HG03354 (cell line): ENCODE measurements around the gene TNFRSF18.

Experiments
- ATAC-seq: cut with Tn5 transposase; IDR thresholded peaks from one replicate; pipeline ENCODE4 v1.9.1; 2021; ENCODE audit warnings: mild to moderate bottlenecking; ENCODE audit not compliant: unreplicated experiment, poor library complexity, severe bottlenecking

The TNFRSF18 gene

DNA sequence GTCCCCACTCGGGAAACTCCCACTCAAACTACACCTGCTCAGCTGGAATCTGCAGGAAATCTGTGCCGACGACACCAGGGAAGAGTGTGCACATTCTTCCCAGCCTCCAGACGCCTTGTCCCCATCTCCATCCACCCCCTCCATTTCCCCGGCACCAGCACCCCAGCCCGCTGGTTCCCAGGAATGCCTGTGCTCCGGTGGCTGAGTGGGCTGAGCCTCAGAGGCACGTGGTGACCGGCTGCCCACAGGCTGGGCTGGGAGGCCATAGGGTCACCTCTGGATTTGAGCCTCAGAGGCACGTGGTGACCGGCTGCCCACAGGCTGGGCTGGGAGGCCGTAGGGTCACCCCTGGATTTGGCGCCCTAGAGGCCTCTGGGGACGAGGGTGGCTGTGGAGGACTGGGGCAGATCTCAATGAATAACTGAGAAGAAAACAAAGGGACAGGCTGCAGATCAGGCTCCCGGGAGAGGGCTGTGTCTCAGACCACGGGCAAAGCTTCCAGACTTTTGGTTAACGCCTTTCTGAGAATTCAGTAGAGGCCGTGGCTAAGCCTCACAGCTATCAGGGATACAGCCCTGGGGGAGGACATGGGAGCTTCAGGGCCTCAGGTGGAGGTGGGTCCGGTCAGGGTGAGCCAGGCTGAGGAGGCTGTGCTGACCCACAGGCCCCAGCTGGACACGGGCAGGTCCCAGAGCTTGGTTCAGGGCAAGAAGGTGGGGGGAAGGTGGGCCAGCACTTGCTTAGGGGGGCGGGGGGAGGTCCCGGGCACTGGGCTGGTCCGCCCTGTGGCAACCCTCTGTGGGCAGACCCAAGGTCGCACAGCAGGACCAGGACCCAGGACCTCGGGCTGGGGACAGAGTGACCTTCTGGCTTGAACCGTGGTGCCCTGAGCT lies 50.0 kb downstream of the TNFRSF18 start:
- ATAC-seq, result no peak

- ATAC-seq, result no peak
Observed at GRCh38 chr1:1155258-1155657, 51.1 kb downstream of the TNFRSF18 start.

DNA sequence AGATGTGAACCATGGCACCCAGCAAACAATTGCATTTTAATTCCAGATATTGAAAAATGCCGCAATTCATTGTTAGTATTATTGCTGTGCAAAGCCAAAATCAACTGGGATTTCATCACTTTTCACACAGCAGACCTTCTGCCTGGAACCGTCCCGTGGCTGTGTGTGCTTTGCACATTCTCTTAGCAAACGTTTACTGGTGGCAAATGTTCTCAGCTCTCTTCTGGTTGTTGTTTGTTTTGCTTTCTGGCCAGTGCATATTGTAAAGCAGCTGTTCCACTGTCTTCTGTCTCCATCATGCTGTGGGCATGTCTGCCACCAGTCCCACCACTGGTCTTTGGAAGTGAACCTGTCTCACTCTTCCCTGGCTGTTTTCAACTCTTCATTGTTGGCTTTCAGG lies 52.5 kb downstream of the TNFRSF18 start:
- ATAC-seq, result no peak
